SK-N-MC (cell line): ENCODE results near the gene APLF.

Experiments
- DNase-seq: peaks from one replicate; pipeline ENCODE4 v3.0.0-alpha.2; 2011; ENCODE audit warnings: low read depth, low spot score
- H3K27ac ChIP-seq: fragments of 200-600 bp; sonication (generic); 2 replicates; pipeline ENCODE4 v1.5.1; 2016; ENCODE audit warnings: mixed run types
- H3K36me3 ChIP-seq: fragments of 200-600 bp; sonication (generic); 2 replicates; pipeline ENCODE4 v1.6.1; 2017; ENCODE audit warnings: antibody characterized with exemption, low read length, mixed read lengths; ENCODE audit not compliant: insufficient read depth
- H3K4me3 ChIP-seq: fragments of 200-600 bp; sonication (generic); 2 replicates; pipeline ENCODE4 v1.5.1; 2016
- H3K9ac ChIP-seq: fragments of 200-600 bp; sonication (generic); 2 replicates; pipeline ENCODE4 v1.8.0; 2017; ENCODE audit warnings: mixed run types, mixed read lengths; ENCODE audit not compliant: insufficient read length
- H3K9me3 ChIP-seq: fragments of 200-600 bp; sonication (generic); 2 replicates; pipeline ENCODE4 v1.6.1; 2017; ENCODE audit warnings: low read depth, mild to moderate bottlenecking, antibody characterized with exemption, low read length, moderate library complexity, mixed read lengths
- EZH2 ChIP-seq: fragments of 200-600 bp; sonication (generic); IDR thresholded peaks from one replicate; pipeline ENCODE4 v1.6.1; 2017; ENCODE audit warnings: antibody characterized with exemption
- FOXP2 ChIP-seq: optimal IDR thresholded peaks from 2 replicates; pipeline ENCODE3; 2011; ENCODE audit warnings: mild to moderate bottlenecking, moderate library complexity; ENCODE audit not compliant: insufficient read depth; ENCODE audit errors: extremely low read length, control extremely low read depth
- POLR2AphosphoS5 ChIP-seq: IDR thresholded peaks from 2 replicates; pipeline ENCODE4 v1.6.1; 2012; ENCODE audit warnings: mild to moderate bottlenecking, low read depth, low read length, borderline replicate concordance

APLF gene

DNA sequence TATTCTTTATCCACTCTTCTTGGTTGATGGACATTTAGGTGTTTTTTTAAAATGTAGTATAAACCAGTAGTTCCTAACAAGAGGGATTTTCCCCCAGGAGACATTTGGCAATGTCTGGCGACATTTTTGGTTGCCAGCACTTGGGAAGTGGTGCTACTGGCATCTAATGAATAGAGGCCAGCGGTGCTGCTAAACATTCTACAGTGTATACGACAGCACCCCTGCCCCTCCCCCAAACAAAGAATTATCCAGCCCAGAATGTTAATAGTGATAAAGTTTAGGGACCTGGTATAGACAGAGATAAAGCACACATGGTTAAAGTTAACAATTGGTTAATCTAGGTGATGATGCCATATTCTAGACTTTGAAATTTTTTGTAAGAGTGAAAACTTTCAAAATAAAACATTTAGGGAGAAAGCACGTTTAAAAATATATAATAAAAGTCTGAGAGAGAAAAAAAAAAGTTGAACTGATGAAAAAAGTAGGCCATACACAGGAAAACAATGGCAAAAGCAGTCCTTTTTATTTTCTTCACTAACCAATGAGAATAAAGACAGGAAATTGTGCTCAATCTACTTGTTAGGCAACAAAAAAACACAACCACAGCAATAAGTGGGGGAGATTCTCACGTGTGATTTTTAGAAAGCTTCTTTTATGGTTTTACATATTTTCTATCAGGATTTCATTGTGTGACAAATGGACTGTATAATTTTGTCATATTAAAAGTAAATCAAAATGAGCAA is 15.1 kb upstream of the APLF start:
- H3K4me3 ChIP-seq, result no peak overlapping the region
- no peak overlapping the region for H3K27ac ChIP-seq
- TF ChIP-seq FOXP2 (no peak), POLR2AphosphoS5 (no peak), EZH2 (no peak)
- H3K9me3 ChIP-seq, result no peaks in the 10 kb centered on the region
- DNase-seq, result no peak
- H3K9ac ChIP-seq, result no peak overlapping the region
- no peaks in the 10 kb centered on the region for H3K36me3 ChIP-seq

DNA sequence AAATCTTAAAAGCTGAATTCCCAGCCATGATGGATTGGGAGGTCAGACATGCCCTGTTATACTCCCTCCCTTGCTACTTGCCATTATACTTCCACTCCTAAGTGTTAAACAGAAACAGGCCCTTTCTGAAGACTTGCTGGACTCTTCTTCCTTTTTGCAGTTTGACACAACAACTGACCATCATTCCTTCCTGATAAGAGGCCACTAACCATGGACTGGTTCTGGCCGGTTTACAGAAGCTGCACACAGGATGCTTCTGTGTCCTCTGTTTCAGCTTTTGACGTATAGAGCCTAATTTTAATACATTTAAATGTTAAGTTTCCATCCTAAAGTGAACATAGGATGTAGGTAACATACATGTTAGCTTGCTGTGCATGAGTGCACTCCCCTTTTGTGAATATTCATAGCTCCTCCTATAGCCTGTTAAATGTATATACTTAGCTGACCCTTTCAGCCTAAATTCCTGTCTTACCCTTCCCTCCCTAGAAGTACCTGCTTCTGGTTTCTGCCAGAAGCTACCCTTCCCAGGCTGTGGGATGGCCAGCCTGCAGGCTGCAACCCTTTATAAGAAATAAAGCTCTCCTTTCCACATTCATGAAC is 13.5 kb upstream of the APLF start:
- TF ChIP-seq POLR2AphosphoS5 (no peak), FOXP2 (no peak), EZH2 (no peak)
- Histone ChIP-seq H3K27ac (no peak overlapping the region), H3K4me3 (no peak overlapping the region)

DNA sequence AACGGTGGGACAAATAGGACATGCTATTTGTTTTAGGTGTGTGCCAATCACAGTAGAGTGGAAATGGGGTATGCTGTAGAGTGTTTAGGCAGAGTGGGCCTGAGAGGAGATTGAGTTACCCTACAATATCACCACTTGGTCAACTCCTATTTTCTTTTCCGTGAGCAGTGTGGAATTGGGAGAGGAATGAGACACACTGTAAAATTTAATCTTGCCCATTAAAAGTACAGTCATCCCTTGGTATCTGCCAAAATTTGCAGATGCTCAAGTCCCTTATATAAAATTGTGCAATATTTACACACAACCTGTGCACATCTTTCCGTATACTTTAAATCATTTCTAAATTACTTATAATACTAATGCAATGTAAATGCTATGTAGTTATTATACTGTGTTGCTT is 12.7 kb upstream of the APLF start:
- Histone ChIP-seq H3K27ac (no peak overlapping the region), H3K36me3 (no peaks in the 10 kb centered on the region)
- TF ChIP-seq POLR2AphosphoS5 (no peak), EZH2 (no peak)

More for the DNA sequence above, 13.5 kb upstream of the APLF start:
- H3K36me3 ChIP-seq, result no peaks in the 10 kb centered on the region
- no peak overlapping the region for H3K9ac ChIP-seq
- H3K9me3 ChIP-seq, result no peaks in the 10 kb centered on the region
- DNase-seq, result no peak

GRCh38 chr2:68456198-68456597 is 11.2 kb upstream of the APLF start:
- Histone ChIP-seq H3K36me3 (no peaks in the 10 kb centered on the region), H3K27ac (no peak overlapping the region), H3K4me3 (no peak overlapping the region), H3K9ac (no peak overlapping the region), H3K9me3 (no peaks in the 10 kb centered on the region)
- no peak for TF ChIP-seq FOXP2
- TF ChIP-seq EZH2, result no peak
- no peak for TF ChIP-seq POLR2AphosphoS5
- no peak for DNase-seq

More for the DNA sequence above, 12.7 kb upstream of the APLF start:
- Histone ChIP-seq H3K4me3 (no peak overlapping the region), H3K9ac (no peak overlapping the region), H3K9me3 (no peaks in the 10 kb centered on the region)
- DNase-seq, result no peak

GRCh38 chr2:68458981-68459380 is 8.4 kb upstream of the APLF start:
- no peaks in the 10 kb centered on the region for H3K36me3 ChIP-seq
- no peaks in the 10 kb centered on the region for H3K9me3 ChIP-seq
- no peak overlapping the region for H3K27ac ChIP-seq
- DNase-seq, result no peak
- H3K9ac ChIP-seq, result no peak overlapping the region
- no peak overlapping the region for H3K4me3 ChIP-seq
- no peak for TF ChIP-seq POLR2AphosphoS5
- TF ChIP-seq EZH2, result no peak
- no peak for TF ChIP-seq FOXP2

DNA sequence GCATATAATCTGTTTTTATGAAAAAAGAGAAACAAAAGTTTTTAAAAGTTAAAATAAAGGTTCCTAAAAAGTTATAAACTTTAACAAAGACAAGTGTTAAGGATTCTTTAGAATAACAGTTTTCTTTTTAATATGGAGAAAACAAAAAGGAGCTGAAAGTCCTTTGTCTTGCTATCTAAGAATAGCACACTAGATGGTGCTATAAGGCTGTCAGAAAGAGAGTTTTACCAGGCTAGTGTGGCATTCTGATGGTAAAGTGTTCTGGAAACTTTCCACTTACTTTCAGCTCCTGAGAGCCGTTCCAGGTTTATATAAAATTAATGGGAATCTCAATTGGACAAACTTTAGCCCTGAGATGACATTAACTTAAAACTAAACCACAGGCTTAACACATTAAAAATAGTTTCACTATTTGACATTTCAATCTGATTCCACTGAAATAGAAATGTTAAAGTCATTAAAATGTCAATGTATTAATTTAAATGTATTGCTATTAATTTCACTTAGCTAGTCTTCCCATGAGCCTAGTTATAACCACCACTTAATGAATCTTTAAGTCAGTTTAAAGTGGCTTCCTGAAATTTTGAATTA is 4.0 kb upstream of the APLF start:
- TF ChIP-seq POLR2AphosphoS5 (no peak), FOXP2 (no peak), EZH2 (no peak)
- H3K9me3 ChIP-seq, result no peaks in the 10 kb centered on the region
- DNase-seq, result no peak
- no peak overlapping the region for H3K4me3 ChIP-seq
- H3K36me3 ChIP-seq, result no peaks in the 10 kb centered on the region
- no peak overlapping the region for H3K27ac ChIP-seq
- H3K9ac ChIP-seq, result no peak overlapping the region

GRCh38 chr2:68464651-68465050 is 2.7 kb upstream of the APLF start:
- TF ChIP-seq FOXP2, result no peak
- TF ChIP-seq EZH2, result no peak

GRCh38 chr2:68465081-68465916 is 2.1 kb upstream of the APLF start:
- no peaks in the 10 kb centered on the region for H3K36me3 ChIP-seq
- no peaks in the 10 kb centered on the region for H3K9me3 ChIP-seq
- no peak overlapping the region for H3K27ac ChIP-seq
- DNase-seq, result no peak
- H3K9ac ChIP-seq, result no peak overlapping the region
- no peak for TF ChIP-seq FOXP2
- H3K4me3 ChIP-seq, result no peak overlapping the region; the same call in 1 of the 2 replicates

More at GRCh38 chr2:68464651-68465050, 2.7 kb upstream of the APLF start:
- Histone ChIP-seq H3K27ac (no peak overlapping the region), H3K9me3 (no peaks in the 10 kb centered on the region), H3K36me3 (no peaks in the 10 kb centered on the region), H3K9ac (no peak overlapping the region), H3K4me3 (no peak overlapping the region)
- DNase-seq, result no peak
